ENCODE measurements around the gene RRBP1. TPM values are rescaled to one million over a fixed set of nuclear protein-coding genes. Genes with fewer than 3 reads are reported as not detected.

Gene RRBP1
- total and polyA plus RNA-seq, 4 donors, result 106 to 208 (median 127) TPM

DNA sequence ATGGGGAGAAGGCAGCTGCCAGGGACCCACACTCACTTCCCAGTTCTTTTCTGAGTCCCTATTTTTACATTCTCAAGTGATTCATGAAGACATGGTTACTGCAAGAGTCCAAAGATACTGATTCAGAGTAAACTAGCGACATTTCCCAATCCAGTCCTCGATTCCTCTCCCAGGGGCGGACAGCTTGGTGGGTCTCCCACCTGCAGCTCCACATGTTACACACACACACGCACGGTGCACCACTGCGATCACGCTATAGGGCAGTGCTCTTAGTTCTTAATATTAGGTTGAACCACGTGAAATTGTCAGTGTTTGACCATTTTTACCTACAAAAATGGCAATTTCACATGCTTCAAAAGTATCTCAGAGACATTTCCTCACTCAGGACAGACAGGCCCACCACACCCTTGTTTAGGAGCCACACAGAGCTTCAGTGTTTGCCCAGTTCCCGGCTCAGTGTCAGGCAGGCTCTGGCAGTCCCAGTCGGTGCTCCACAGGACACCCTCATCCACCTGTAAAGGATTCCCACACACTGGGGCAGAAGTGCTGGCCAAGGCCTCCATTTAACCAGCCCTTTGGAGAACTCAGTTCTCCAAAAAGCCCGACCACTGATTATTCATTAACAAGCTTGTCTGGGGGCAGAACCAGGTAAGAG is 51.8 kb downstream of the RRBP1 start:
- peaks cover 0 to 90% (median 41%) of the 10 kb centered on the region in 4 donors for H3K36me3 ChIP-seq (ENCODE audit: control insufficient read depth in 4 of 4, insufficient read depth in 4 of 4, low read length in 4 of 4)

DNA sequence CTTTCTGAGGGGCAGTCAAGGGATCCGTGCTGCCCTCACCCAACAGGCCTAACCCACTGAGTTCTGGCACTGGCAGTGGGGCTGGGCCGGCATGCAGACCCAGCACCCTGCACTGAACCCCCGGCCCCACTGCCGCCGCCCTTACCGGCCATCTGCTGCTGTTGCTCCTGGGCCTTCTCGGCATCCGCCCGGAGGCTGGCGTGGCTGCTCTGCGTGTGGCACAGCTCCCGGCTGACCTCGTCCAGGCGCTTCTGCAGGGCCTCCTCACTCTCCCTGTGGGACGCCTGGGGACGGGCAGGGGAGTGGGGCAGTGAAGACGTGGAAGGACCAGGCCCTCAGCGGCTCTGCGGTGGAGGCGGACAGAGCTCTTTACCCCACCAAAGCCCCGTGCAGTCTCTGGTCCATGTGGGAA is 52.4 kb downstream of the RRBP1 start:
- no peaks in the 10 kb centered on the region for H3K9me3 ChIP-seq (ENCODE audit: control insufficient read depth in 4 of 4, insufficient read depth in 3 of 4, low read length in 3 of 4)
- DNase-seq (no peak), ATAC-seq (ENCODE audit: insufficient read depth, low FRiP score) (no peak)
- H3K36me3 ChIP-seq (ENCODE audit: control insufficient read depth in 4 of 4, insufficient read depth in 4 of 4, low read length in 4 of 4), result peaks cover 0 to 90% (median 39%) of the 10 kb centered on the region in 4 donors
- TF ChIP-seq, protein P1, sequence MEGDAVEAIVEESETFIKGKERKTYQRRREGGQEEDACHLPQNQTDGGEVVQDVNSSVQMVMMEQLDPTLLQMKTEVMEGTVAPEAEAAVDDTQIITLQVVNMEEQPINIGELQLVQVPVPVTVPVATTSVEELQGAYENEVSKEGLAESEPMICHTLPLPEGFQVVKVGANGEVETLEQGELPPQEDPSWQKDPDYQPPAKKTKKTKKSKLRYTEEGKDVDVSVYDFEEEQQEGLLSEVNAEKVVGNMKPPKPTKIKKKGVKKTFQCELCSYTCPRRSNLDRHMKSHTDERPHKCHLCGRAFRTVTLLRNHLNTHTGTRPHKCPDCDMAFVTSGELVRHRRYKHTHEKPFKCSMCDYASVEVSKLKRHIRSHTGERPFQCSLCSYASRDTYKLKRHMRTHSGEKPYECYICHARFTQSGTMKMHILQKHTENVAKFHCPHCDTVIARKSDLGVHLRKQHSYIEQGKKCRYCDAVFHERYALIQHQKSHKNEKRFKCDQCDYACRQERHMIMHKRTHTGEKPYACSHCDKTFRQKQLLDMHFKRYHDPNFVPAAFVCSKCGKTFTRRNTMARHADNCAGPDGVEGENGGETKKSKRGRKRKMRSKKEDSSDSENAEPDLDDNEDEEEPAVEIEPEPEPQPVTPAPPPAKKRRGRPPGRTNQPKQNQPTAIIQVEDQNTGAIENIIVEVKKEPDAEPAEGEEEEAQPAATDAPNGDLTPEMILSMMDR (IDR thresholded peaks at IDR 0.05; ENCODE audit: control extremely low read depth, extremely low read depth), result no peak
- 96 to 97% methylated on average over 21 of the region's 21 CpGs for WGBS, 2 donors
- H3K27me3 ChIP-seq (ENCODE audit: control insufficient read depth in 3 of 3, insufficient read depth in 3 of 3, low read length in 2 of 3), result no peaks in the 10 kb centered on the region
- no peak overlapping the region for H3K9ac ChIP-seq (ENCODE audit: insufficient read depth in 1 of 2, low read length in 2 of 2)
- no peak overlapping the region for H3K4me3 ChIP-seq
- no peak overlapping the region for H3K27ac ChIP-seq (ENCODE audit: low read depth in 1 of 2, low read length in 1 of 2)
- peaks cover 0 to 3% (median 0%) of the 10 kb centered on the region in 5 donors for H3K4me1 ChIP-seq (ENCODE audit: control insufficient read depth in 5 of 5, insufficient read depth in 5 of 5, low read length in 5 of 5)

More for the DNA sequence above, 51.8 kb downstream of the RRBP1 start:
- no peak overlapping the region for H3K27ac ChIP-seq (ENCODE audit: low read depth in 1 of 2, low read length in 1 of 2)
- H3K9ac ChIP-seq (ENCODE audit: insufficient read depth in 1 of 2, low read length in 2 of 2), result no peak overlapping the region
- ATAC-seq (ENCODE audit: insufficient read depth, low FRiP score), result no peak
- TF ChIP-seq, protein P1 (IDR thresholded peaks at IDR 0.05; ENCODE audit: control extremely low read depth, extremely low read depth), result no peak
- no peaks in the 10 kb centered on the region for H3K27me3 ChIP-seq (ENCODE audit: control insufficient read depth in 3 of 3, insufficient read depth in 3 of 3, low read length in 2 of 3)
- H3K9me3 ChIP-seq (ENCODE audit: control insufficient read depth in 4 of 4, insufficient read depth in 3 of 4, low read length in 3 of 4), result no peaks in the 10 kb centered on the region
- WGBS, 2 donors, result 90 to 94% methylated on average over 11 of the region's 11 CpGs
- DNase-seq, result no peak
- H3K4me1 ChIP-seq (ENCODE audit: control insufficient read depth in 5 of 5, insufficient read depth in 5 of 5, low read length in 5 of 5), result peaks cover 0 to 3% (median 0%) of the 10 kb centered on the region in 5 donors
- no peak overlapping the region for H3K4me3 ChIP-seq

DNA sequence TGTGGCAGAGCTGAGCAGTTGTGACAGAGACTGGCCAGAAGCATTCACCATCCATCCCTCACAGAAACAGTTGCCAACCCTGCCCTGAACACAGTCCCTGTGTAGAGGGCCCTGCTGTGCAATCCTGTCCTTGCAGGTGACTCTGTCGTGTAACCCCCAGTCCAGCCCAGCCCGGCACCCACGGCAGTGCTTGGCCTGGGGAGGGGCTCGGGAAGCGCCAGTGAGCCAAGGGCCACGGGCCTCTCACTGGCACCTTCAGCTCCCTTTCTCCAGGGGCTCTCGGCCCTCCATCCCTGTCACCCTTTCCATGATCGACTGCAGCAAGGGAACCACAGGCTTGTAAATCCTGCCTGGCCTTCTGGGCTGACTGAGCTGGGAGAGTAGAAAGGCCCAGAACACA is 53.0 kb downstream of the RRBP1 start:
- H3K4me1 ChIP-seq (ENCODE audit: control insufficient read depth in 5 of 5, insufficient read depth in 5 of 5, low read length in 5 of 5), result peaks cover 0 to under 1% (median 0%) of the 10 kb centered on the region in 5 donors
- H3K27me3 ChIP-seq (ENCODE audit: control insufficient read depth in 3 of 3, insufficient read depth in 3 of 3, low read length in 2 of 3), result no peaks in the 10 kb centered on the region
- no peak overlapping the region for H3K9ac ChIP-seq (ENCODE audit: insufficient read depth in 1 of 2, low read length in 2 of 2)
- ATAC-seq (ENCODE audit: insufficient read depth, low FRiP score) (no peak), DNase-seq (no peak)
- TF ChIP-seq, protein P1 (IDR thresholded peaks at IDR 0.05; ENCODE audit: control extremely low read depth, extremely low read depth), result no peak
- H3K36me3 ChIP-seq (ENCODE audit: control insufficient read depth in 4 of 4, insufficient read depth in 4 of 4, low read length in 4 of 4), result peaks cover 0 to 90% (median 41%) of the 10 kb centered on the region in 4 donors
- H3K27ac ChIP-seq (ENCODE audit: low read depth in 1 of 2, low read length in 1 of 2), result no peak overlapping the region
- H3K4me3 ChIP-seq, result no peak overlapping the region
- H3K9me3 ChIP-seq (ENCODE audit: control insufficient read depth in 4 of 4, insufficient read depth in 3 of 4, low read length in 3 of 4), result no peaks in the 10 kb centered on the region
- WGBS, 2 donors, result 90 to 91% methylated on average over 8 of the region's 8 CpGs
